ENCODE data around the gene GSAP. TPM values are rescaled to one million over a fixed set of nuclear protein-coding genes. Genes with fewer than 3 reads are reported as not detected.

The GSAP gene
- total and polyA plus RNA-seq, 2 donors (not counting 1 experiment from before 2014, with no cell fraction given), result 140 to 207 TPM

GRCh38 chr7:77330169-77330882 lies 85.8 kb downstream of the GSAP start:
- Mint-ChIP-seq H3K4me1 (peaks cover 36% of the 10 kb centered on the region), H3K27me3 (no peaks in the 10 kb centered on the region), H3K9me3 (ENCODE audit: insufficient read depth) (no peaks in the 10 kb centered on the region), H3K27ac (peak overlapping the region; percentile 86), H3K4me3 (peak overlapping the region; percentile 84)
- peak overlapping the region; percentile 28 to 67 for H3K27ac ChIP-seq (ENCODE audit: low read length in 2 of 2)
- peaks cover 13% of the 10 kb centered on the region for H4K20me1 ChIP-seq (ENCODE audit: control insufficient read depth, insufficient read depth, low read length, poor library complexity, severe bottlenecking)
- POLR2A ChIA-PET, result interaction anchor here (0.7 kb wide), 1 partner anchor 84 kb away, joined by 3 read pairs; no protein-coding TSS in a partner anchor
- peak overlapping the region; percentile 53 for H3K4me2 ChIP-seq (replicated peaks; ENCODE audit: low read depth, low read length, poor library complexity, severe bottlenecking)
- H3K4me3 ChIP-seq (ENCODE audit: control extremely low read depth in 1 of 5, extremely low read depth in 1 of 5, insufficient read depth in 1 of 5, low read depth in 2 of 5, low read length in 4 of 5), result peak overlapping the region in 1 of 5 experiments; percentile 17
- H3K4me1 ChIP-seq (ENCODE audit: control insufficient read depth in 2 of 2, insufficient read depth in 2 of 2, low read length in 2 of 2), result peaks cover 39 to 41% of the 10 kb centered on the region in 2 donors
- no peak overlapping the region for H2AFZ ChIP-seq (ENCODE audit: insufficient read depth, low read depth, low read length, poor library complexity, severe bottlenecking)
- DNase-seq, result peak; percentile 85
- intact Hi-C loops (cut with micrococcal nuclease), result loop anchor here (2.0 to 10.0 kb wide), 2 partner anchors 84 to 138 kb away; partner anchors contain the start of gene GSAP
- peaks cover 22% of the 10 kb centered on the region for H3K79me2 ChIP-seq (ENCODE audit: control insufficient read depth, insufficient read depth, low read length)
- 50% methylated on average over 1 of the region's 6 CpGs for WGBS (ENCODE audit: insufficient coverage)
- CTCF ChIA-PET, result interaction anchor here (0.7 to 6.8 kb wide), 2 partner anchors 84 to 205 kb away, joined by 3 to 123 read pairs; no protein-coding TSS in a partner anchor
- peaks cover 0 to 52% of the 10 kb centered on the region in 2 experiments for H3K36me3 ChIP-seq (replicated peaks in 1 of 2; ENCODE audit: control extremely low read depth in 1 of 2, control insufficient read depth in 1 of 2, extremely low read depth in 1 of 2, insufficient read depth in 2 of 2, low read length in 1 of 2)
- H3K9me3 ChIP-seq (ENCODE audit: control extremely low read depth in 1 of 3, control insufficient read depth in 2 of 3, insufficient read depth in 1 of 3, low read length in 2 of 3), result no peaks in the 10 kb centered on the region
- ATAC-seq (ENCODE audit: low read depth), result peak; percentile 89
- H3K27me3 ChIP-seq (replicated peaks in 1 of 4; ENCODE audit: control extremely low read depth in 1 of 4, control insufficient read depth in 3 of 4, insufficient read depth in 4 of 4, low read length in 3 of 4), result no peaks in the 10 kb centered on the region
- TF ChIP-seq CTCF (IDR thresholded peaks at IDR 0.05) (no peak), EZH2 (IDR thresholded peaks at IDR 0.05; ENCODE audit: borderline replicate concordance, insufficient read depth, low read depth, low read length, poor library complexity, severe bottlenecking) (no peak)
- no peak overlapping the region for H3K9ac ChIP-seq (ENCODE audit: low read length)

Data from B cell (primary cell).